Thymus (tissue), 11 donors: Measurements from ENCODE around the gene SGK1. TPM values are rescaled to one million over a fixed set of nuclear protein-coding genes. Genes with fewer than 3 reads are reported as not detected.

Experiments used
- DNase-seq, 9 donors: peaks; one replicate each; pipeline ENCODE4 v3.0.0-alpha.2; 2013; ENCODE audit warnings: low spot score in 9 of 9, low read depth in 6 of 9, missing footprints in 1 of 9
- H3K27ac ChIP-seq, 2 donors: one replicate each; pipeline ENCODE4 v1.5.1; 2013; ENCODE audit warnings: control low read depth in 1 of 2, low read depth in 1 of 2, low read length in 1 of 2, mild to moderate bottlenecking in 1 of 2, moderate library complexity in 1 of 2
- H3K27me3 ChIP-seq, 2 donors: one replicate each; pipeline ENCODE4 v1.5.1; 2013; ENCODE audit warnings: low read length in 1 of 2; ENCODE audit not compliant: control insufficient read depth in 2 of 2, insufficient read depth in 1 of 2
- H3K36me3 ChIP-seq, 2 donors: one replicate each; pipeline ENCODE4 v1.5.1; 2013; ENCODE audit warnings: low read length in 1 of 2, mild to moderate bottlenecking in 1 of 2, moderate library complexity in 1 of 2; ENCODE audit not compliant: control insufficient read depth in 2 of 2, insufficient read depth in 2 of 2
- H3K4me1 ChIP-seq, 2 donors: one replicate each; pipeline ENCODE4 v1.5.1; 2013; ENCODE audit warnings: low read length in 2 of 2; ENCODE audit not compliant: control insufficient read depth in 2 of 2, insufficient read depth in 2 of 2
- H3K4me3 ChIP-seq, 2 donors: one replicate each; pipeline ENCODE4 v1.5.1; 2013; ENCODE audit warnings: low read length in 2 of 2, control low read depth in 1 of 2, mild to moderate bottlenecking in 1 of 2
- H3K9me3 ChIP-seq, 2 donors: one replicate each; pipeline ENCODE4 v1.5.1; 2013; ENCODE audit warnings: low read length in 1 of 2, mild to moderate bottlenecking in 1 of 2; ENCODE audit not compliant: control insufficient read depth in 2 of 2, insufficient read depth in 1 of 2
- WGBS: extraction: QIAGEN DNeasy Blood & Tissue Kit; methylation state at CpG from one replicate; pipeline ENCODE4 v1.1.7; 2013; 5-methylcytosine and 5-hydroxymethylcytosine counted together
- polyA plus RNA-seq: library from polyadenylated mRNA; stranded (reverse); fragments of 200-250 nt; gene quantifications from one replicate; pipeline ENCODE4 v1.2.3, GENCODE V29; 2013
- total RNA-seq: library from RNA; stranded (reverse); fragments of 120-200 nt; gene quantifications from one replicate; pipeline ENCODE4 v1.2.4, GENCODE V29; 2013
- donor health status: healthy.

Gene SGK1
- total and polyA plus RNA-seq, 2 donors: 44.8 to 183 TPM

DNA sequence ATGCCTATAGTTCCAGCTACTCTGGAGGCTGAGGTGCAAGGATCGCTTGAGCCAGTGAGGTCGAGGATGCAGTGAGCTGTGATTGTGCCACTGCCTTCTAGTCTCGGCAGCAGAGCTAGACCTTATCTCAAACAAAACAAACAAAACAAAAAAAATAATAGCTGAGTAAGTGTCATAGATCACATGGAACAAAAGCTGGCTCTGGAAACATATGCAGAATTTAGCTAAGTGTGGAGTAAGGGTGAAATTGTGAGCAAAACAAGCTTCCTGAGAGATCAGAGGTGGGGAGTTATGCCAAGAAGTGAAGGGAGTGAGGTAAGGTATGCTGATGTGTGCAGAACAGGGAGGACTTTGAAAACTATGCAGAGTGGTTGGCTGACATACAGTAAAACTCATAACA is 18.7 kb downstream of the SGK1 start:
- H3K4me1 ChIP-seq: peaks cover 3 to 14% of the 10 kb centered on the region in 2 donors
- no peaks in the 10 kb centered on the region for H3K27me3 ChIP-seq
- WGBS: 89% methylated on average over 3 of the region's 3 CpGs
- no peaks in the 10 kb centered on the region for H3K9me3 ChIP-seq
- no peak for DNase-seq
- peak overlapping the region in 1 of 2 donors; percentile 18 for H3K27ac ChIP-seq
- H3K4me3 ChIP-seq: no peak overlapping the region
- H3K36me3 ChIP-seq: no peaks in the 10 kb centered on the region

DNA sequence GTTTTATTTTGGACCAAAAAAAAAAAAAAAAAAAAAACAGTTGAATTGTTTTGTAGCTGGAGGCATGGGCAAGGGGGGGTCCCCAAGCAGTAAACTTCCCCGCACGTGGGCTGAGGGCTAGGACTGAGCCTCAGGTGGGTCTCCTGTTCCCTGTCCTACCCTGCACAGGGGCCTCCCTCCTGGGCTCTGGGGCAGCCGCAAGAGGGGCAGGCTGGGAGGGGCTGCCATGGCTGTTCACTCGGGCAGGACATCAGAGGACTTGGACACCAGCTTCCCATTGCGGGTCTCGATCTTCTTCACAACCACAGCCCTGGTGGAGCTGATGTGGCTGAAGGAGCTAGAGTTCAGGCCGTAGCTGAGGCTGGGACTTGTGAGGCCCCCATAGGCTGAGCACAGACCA is 21.1 kb downstream of the SGK1 start:
- Histone ChIP-seq H3K4me3 (no peak overlapping the region), H3K4me1 (peaks cover 3 to 14% of the 10 kb centered on the region in 2 donors), H3K36me3 (no peaks in the 10 kb centered on the region), H3K9me3 (no peaks in the 10 kb centered on the region), H3K27me3 (no peaks in the 10 kb centered on the region), H3K27ac (no peak overlapping the region)
- no peak for DNase-seq
- 98% methylated on average over 7 of the region's 7 CpGs for WGBS

DNA sequence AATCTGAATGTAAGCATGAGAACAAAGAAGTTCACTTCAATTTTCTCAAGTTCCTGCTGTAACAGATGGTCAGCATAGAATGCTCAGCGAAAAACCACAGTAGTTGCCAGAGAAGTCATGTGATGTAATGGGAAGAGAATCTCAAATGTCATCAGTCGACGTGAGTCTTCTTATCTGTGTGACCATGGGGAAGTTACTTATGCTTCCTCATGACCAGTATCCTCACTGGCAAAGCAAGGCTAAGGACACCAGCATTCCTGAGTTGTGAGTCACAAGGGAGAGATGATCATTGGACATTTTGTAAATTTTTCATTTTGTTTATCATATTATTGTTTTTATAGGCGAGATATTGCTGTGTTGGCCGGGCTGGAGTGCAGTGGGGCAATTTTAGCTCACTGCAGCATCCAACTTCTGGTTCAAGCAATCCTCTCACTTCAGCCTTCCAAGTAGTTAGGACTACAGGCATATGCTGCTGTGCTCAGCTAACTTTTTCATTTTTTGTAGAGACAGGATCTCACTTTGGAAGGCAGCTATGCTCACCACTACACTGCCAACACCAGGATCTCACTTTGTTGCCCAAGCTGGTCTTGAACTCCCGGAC is 21.9 kb downstream of the SGK1 start:
- H3K9me3 ChIP-seq: no peaks in the 10 kb centered on the region
- WGBS: 51% methylated on average over 6 of the region's 6 CpGs
- no peak overlapping the region for H3K4me3 ChIP-seq
- DNase-seq: peak in 1 of 9 donors; percentile 46
- H3K4me1 ChIP-seq: peaks cover 3 to 14% of the 10 kb centered on the region in 2 donors
- peak overlapping the region; percentile 22 to 35 for H3K27ac ChIP-seq
- no peaks in the 10 kb centered on the region for H3K36me3 ChIP-seq
- H3K27me3 ChIP-seq: no peaks in the 10 kb centered on the region

DNA sequence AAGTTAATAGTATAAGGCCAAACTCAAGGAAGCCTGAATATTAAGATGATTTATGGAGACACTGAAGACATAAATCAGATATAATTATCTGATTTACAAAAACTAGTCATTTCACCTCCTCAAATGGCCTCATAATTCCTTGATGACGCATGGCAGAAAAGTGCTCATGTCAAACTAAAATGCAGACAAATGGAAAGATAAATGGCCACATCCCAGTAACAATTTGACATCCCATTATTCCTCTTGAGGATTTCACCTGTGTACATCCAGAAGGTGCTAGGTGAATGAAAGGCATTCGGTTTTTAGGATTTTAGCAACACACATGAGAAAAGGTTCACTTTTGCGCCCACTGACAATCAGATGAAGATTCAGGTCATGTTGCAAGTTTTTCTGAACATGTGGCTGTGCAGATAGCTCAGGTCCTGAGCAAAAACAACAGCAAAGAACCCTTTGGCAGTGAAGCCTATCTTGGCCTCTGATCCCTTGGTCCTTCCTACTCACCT is 24.2 kb downstream of the SGK1 start:
- Histone ChIP-seq H3K9me3 (peaks cover 0 to 4% of the 10 kb centered on the region in 2 donors), H3K27me3 (no peaks in the 10 kb centered on the region), H3K4me1 (peaks cover 6 to 15% of the 10 kb centered on the region in 2 donors), H3K27ac (no peak overlapping the region), H3K4me3 (no peak overlapping the region), H3K36me3 (no peaks in the 10 kb centered on the region)
- no peak for DNase-seq
- WGBS: 97% methylated on average over 3 of the region's 3 CpGs

DNA sequence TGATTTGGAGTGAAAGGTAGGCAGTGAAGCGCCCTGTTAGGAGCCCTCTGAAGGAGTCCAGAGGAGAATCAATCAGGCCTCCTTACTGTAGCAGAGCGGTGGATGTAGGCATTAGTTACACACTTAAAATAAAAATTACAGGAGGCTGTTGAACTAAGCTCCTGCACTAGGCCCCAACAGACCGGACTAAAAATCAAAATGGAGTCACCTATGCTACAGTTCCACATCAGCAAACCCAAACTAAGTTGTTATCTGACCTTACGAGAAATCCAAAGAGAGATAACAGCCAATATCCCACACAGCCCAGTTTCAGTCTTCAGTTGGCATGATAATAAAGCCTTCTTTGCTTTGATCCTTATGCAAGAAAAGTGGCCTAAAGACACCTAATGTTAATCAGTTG is 26.8 kb downstream of the SGK1 start:
- no peak overlapping the region for H3K27ac ChIP-seq
- no peaks in the 10 kb centered on the region for H3K36me3 ChIP-seq
- H3K9me3 ChIP-seq: peaks cover 0 to 4% of the 10 kb centered on the region in 2 donors
- H3K27me3 ChIP-seq: no peaks in the 10 kb centered on the region
- H3K4me1 ChIP-seq: peaks cover 16 to 20% of the 10 kb centered on the region in 2 donors
- no peak overlapping the region for H3K4me3 ChIP-seq
- DNase-seq: no peak
- WGBS: 98% methylated on average over 4 of the region's 4 CpGs

DNA sequence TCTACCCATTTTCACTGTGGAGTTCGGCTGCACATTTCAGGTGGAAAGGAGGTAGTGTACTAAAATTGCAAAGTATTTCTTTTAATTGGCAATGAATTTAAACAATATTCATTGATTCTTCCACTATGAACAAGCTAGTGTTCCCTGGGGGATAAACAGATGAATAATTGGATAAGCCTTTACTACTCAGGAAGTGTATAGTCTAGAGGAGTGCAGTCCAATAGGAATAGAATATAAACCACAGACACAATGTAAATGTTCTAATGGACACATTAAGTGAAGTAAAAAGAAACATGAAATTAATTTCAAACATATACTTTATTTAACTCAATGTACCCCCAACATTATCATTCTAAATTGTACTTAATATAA is 28.7 kb downstream of the SGK1 start:
- H3K27ac ChIP-seq: peak overlapping the region; percentile 23 to 69
- H3K4me3 ChIP-seq: no peak overlapping the region
- H3K27me3 ChIP-seq: no peaks in the 10 kb centered on the region
- no peaks in the 10 kb centered on the region for H3K36me3 ChIP-seq
- no peak for DNase-seq
- WGBS: 62% methylated on average over 1 of the region's 1 CpG
- peaks cover 0 to 4% of the 10 kb centered on the region in 2 donors for H3K9me3 ChIP-seq
- H3K4me1 ChIP-seq: peaks cover 11 to 13% of the 10 kb centered on the region in 2 donors

DNA sequence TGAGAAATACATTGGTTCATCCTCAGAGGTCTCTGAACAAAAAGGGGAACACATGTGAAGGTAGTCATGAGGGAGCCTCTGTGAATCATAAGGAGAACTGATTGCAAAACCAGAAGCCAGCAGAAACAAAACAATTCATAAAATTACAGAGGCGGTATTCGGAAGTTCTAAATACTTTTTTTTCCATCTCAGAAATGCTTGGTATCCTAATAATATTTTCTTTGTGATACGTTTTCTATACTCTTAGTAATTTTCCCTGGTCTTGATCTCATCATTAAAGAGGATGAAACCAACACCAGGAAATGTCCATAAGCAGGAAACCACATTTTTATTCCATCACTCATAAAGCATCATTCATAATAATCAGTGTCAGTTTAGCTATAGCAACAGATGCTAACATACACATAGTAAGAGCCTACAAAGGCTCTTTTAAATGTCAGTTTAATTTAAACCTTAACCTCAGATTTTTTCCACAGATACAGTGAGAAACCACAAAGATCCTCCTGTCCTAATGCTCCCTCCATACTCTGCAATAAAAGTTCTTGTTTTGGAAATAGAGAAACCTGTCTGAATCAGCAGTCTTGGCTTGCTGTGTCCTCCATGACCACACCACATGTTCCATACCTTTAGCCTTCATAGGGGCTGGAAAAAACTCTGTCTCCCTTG is 29.2 kb downstream of the SGK1 start:
- peak in 6 of 9 donors; percentile 27 to 71 (median 40) for DNase-seq
- peaks cover 11 to 13% of the 10 kb centered on the region in 2 donors for H3K4me1 ChIP-seq
- 12% methylated on average over 3 of the region's 3 CpGs for WGBS
- no peaks in the 10 kb centered on the region for H3K36me3 ChIP-seq
- no peaks in the 10 kb centered on the region for H3K27me3 ChIP-seq
- no peak overlapping the region for H3K4me3 ChIP-seq
- peaks cover 0 to 4% of the 10 kb centered on the region in 2 donors for H3K9me3 ChIP-seq
- peak overlapping the region; percentile 69 to 74 for H3K27ac ChIP-seq

DNA sequence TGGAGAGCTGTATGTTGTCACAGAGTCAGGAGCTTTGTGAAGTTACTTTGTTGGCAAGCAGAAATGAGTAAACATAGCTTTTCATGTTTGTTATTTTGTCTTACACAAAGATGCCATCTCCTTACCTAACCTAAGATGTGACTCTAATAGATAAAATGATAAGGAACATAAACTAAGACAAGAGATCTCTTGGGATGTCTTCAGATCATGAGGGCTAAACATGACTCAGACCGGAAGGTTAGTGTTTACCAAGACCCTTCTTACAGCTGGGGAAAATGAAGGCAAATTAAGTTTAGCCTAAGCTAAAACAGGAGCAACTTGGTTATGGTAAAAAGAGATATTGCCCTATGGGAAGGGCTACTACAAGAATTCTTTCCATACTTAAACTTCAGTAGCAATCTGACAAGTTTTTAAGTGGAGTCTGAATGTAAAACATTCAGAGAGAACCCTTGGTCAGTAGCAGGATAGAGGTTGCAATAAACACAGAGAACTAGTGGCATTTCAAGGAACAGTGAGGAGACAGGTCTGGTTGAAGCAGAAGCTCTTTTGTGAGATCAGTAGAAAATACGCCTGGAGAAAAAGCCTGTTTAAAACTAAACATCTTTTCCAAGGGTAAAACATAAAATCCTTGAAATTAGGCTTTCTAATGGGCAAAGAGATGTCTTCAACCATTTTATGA is 29.9 kb downstream of the SGK1 start:
- no peaks in the 10 kb centered on the region for H3K36me3 ChIP-seq
- no peaks in the 10 kb centered on the region for H3K27me3 ChIP-seq
- peak overlapping the region; percentile 54 to 74 for H3K27ac ChIP-seq
- no peak overlapping the region for H3K4me3 ChIP-seq
- peak in 1 of 9 donors; percentile 32 for DNase-seq
- WGBS: 83% methylated on average over 2 of the region's 2 CpGs
- H3K9me3 ChIP-seq: peaks cover 0 to 4% of the 10 kb centered on the region in 2 donors
- peaks cover 11 to 13% of the 10 kb centered on the region in 2 donors for H3K4me1 ChIP-seq

DNA sequence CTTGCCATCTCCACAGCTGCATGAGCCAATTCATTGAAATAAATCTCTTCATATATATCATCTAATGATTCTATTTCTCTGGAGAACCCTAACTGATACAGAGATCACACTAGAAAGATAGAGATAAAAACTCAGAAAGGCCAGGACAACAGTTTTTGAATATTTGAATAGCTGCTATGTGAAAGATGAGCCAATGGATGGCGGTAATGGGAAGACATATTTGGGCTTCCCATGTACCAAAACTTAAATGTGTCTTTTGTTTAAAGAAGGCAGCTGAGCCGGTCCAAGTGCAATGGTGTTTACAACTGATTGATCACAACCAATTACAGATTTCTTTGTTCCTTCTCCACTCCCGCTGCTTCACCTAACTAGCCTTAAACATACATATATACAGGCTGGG is 35.1 kb downstream of the SGK1 start:
- H3K36me3 ChIP-seq: no peaks in the 10 kb centered on the region
- peaks cover 1 to 2% of the 10 kb centered on the region in 2 donors for H3K4me1 ChIP-seq
- H3K27me3 ChIP-seq: no peaks in the 10 kb centered on the region
- no peaks in the 10 kb centered on the region for H3K9me3 ChIP-seq
- H3K27ac ChIP-seq: no peak overlapping the region
- H3K4me3 ChIP-seq: no peak overlapping the region
- DNase-seq: no peak
- WGBS: 99% methylated on average over 3 of the region's 3 CpGs
